HG03460 (cell line): ENCODE data around the gene SLC35F3.
A peak's percentile ranks its signal among the peaks of the same experiment; 100 is the strongest.
"Not testable (repeated sequence)": the region's sequence is repeated elsewhere in the genome, so short reads cannot be mapped to it uniquely, and the experiment has no call there.

Experiments
- ATAC-seq: cut with Tn5 transposase; IDR thresholded peaks from one replicate; pipeline ENCODE4 v1.9.1; 2021; ENCODE audit not compliant: unreplicated experiment

The SLC35F3 gene

DNA sequence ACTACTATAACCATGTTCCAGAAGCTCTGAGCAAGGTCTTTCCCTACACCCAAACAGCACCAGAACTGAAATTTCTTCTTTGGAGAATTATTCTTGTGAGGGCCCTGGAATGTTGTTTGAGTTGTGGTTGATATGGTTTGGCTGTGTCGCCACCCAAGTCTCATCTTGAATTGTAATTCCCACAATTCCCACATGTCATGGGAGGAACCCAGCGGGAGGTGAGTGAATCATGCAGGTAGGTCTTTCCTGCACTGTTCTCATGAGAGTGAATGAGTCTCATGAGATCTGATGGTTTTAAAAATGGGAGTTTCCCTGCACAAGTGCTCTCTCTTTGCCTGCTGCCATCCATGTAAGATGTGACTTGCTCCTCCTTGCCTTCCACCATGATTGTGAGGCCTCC lies 272.4 kb downstream of the SLC35F3 start:
- not testable (repeated sequence) for ATAC-seq

- no peak for ATAC-seq
Measured at GRCh38 chr1:234185438-234185837, 281.0 kb downstream of the SLC35F3 start.

GRCh38 chr1:234186037-234186688 lies 281.7 kb downstream of the SLC35F3 start:
- ATAC-seq = no peak

- ATAC-seq = no peak
Measured at GRCh38 chr1:234188454-234188792, 283.9 kb downstream of the SLC35F3 start.

GRCh38 chr1:234197839-234198238 lies 293.4 kb downstream of the SLC35F3 start:
- no peak for ATAC-seq

- ATAC-seq = no peak
Measured at GRCh38 chr1:234199476-234200127, 295.1 kb downstream of the SLC35F3 start.

DNA sequence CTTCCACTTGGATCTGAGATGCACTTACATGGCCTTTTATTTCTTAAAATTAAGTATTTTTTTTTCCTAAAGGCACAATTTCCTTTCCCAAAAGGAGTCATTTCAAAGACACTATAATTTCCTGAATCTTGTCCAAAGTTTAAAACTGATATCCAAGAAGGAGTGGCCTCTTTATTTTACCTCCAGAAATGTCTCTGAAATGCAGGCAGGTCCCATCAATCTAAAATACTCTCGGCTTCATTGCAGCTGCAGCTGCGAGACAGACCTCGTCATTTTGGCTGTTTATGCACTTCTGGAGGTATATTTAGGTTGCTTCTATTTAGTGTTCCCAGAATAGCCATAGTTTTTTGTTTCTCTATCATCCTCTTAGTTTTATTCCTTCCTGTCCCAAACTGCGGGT lies 296.1 kb downstream of the SLC35F3 start:
- no peak for ATAC-seq

DNA sequence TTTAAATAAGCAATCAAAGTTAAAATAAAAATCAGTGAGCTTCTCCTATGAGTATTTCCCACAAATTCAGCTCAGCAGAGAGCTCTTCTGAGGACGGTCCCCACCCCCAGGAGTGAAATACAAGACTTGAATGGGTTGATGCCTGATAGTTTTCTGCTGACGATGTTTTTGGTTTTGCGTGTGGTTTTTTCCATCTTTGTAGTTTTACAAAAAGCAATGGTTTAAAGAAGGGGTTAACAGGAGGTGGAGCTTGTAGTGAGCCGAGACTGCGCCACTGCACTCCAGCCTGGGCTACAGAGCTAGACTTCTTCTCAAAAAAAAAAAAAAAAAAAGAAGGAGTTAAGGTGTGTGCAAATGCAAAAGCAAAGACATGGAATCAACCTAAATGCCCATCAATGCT lies 297.1 kb downstream of the SLC35F3 start:
- no peak for ATAC-seq

DNA sequence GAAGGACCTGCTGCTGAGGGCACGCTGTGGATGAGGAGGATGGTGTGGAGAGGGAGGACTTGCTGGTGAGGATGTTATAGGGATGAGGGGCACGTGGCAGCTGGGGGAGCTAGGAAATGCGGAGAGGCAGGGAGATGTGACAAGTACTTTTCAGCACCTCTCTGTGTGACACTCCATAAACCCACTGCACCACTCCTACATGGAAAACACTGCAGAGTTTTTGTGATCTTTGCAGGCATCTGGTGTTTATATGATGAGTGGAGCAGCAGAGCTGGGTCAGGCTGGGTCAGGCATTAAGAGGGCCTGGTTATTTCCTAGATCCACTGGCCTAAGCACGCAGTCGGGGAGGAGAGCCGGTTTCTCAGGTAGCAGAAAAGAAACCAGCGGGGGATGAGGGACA lies 301.5 kb downstream of the SLC35F3 start:
- ATAC-seq = no peak

DNA sequence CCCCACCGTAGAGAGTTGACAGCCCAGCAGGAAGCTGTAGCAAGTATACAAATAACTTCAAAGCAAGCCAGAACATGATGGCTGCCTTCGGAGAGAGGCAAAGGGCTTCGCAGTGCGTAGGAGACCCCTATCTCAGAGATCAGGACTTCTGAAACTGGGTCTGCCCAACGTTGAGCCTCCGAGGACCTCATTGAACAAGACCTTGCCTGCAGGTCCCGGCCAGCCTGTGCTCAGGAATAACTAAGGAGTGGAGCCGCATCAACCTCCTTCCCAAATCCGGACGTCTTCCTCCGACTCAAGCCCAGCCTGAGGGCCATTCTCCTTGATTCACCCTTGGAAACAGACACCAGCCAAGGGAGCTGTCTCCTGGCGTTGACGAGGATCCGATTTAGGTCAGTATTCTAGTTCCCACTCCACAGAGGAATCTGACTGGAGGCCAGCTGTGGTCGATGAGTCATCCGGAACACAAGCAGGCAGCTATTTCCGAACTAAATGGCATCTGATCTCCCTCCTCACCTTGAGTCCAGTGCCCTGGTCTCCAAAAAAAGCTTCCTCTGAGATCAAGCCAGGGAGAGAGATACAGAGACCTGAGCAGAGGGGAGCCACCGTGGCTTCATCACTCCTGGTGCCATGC lies 302.3 kb downstream of the SLC35F3 start:
- no peak for ATAC-seq

DNA sequence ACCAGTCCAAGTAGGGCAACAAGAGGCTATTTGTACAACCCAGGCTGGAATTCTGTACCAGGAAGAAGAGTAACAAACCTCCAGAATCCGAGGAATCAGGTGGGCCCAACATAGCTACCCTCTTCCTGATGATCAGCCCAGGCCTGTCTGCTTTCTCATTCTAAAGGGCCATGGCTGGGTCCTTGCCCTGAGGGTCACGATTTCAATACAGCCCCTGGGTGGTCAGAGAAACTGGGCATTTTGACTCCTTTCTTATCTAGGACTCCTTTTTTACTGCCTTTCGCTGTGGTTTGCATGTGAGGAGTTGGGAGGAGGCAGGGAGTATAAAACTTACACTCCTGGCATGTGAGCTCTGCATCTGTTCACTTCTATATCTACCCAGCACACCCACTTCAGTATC lies 303.9 kb downstream of the SLC35F3 start:
- no peak for ATAC-seq

DNA sequence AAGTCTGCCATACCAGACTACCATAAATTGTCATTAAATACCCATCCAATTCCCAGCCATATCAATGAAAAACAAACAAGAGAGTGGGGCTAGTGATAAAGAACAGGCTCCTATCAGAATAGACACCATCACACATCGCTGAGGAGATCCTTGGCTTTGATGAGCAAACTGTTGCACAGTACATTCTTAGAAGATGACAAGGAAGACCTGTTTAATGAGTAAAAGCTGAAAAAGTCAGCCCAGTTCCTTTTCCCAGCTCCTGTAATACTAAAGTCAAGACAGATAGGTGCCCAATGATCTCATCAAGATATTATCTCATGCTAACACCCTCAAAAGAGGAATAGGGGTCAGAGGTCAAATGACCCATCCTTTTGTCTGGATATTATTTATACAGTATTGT lies 304.3 kb downstream of the SLC35F3 start:
- no peak for ATAC-seq

GRCh38 chr1:234210429-234210828 lies 306.0 kb downstream of the SLC35F3 start:
- not testable (repeated sequence) for ATAC-seq

- not testable (repeated sequence) for ATAC-seq
Measured at GRCh38 chr1:234211855-234212254, 307.4 kb downstream of the SLC35F3 start.

- peak; percentile 45 for ATAC-seq
Measured at GRCh38 chr1:234212764-234213657, 308.5 kb downstream of the SLC35F3 start.

DNA sequence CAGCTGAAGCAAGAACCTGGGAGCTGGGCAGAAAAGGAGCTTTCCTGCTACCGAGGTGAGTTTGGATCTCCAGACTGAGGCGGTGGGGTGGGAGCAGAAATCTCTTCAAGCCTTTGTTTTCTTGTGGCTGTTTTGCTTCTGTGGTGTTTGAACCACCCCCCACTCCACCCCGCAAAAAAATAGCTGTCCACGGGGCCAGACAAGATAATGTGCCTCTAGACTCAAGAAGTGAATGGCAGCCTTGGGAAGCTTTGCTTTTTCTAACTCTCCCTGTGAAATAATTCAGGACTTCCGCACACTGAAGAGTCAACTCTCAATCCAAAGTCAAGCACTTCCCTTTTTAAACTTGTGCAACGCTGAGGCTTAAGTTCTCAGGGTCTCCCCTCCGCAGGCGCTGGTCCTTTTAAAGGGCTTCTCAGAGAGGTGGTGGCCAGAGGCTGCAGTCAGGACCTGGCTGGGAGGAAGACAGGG lies 309.2 kb downstream of the SLC35F3 start:
- no peak for ATAC-seq

GRCh38 chr1:234214129-234214910 lies 309.8 kb downstream of the SLC35F3 start:
- ATAC-seq = peak; percentile 39

- ATAC-seq = no peak
Measured at GRCh38 chr1:234214911-234215892, 310.7 kb downstream of the SLC35F3 start.

GRCh38 chr1:234216116-234216703 lies 311.7 kb downstream of the SLC35F3 start:
- peak; percentile 29 for ATAC-seq
